ENCODE results near the gene LSG1.

LSG1 gene

GRCh38 chr3:194672876-194673275, 885 bp upstream of the LSG1 start:
- Histone ChIP-seq H3K4me1 (ENCODE audit: control insufficient read depth, low read depth, low read length) (peaks cover 5% of the 10 kb centered on the region), H3K4me3 (ENCODE audit: low read length) (peak overlapping the region; percentile 93), H3K27ac (ENCODE audit: low read length) (no peak overlapping the region), H3K9ac (ENCODE audit: low read length) (peak overlapping the region; percentile 97), H3K36me3 (ENCODE audit: control insufficient read depth, low read depth, low read length) (peaks cover 17% of the 10 kb centered on the region), H3K9me3 (ENCODE audit: control insufficient read depth, low read depth, low read length) (no peaks in the 10 kb centered on the region), H3K27me3 (ENCODE audit: control insufficient read depth, insufficient read depth, low read length) (peaks cover 26% of the 10 kb centered on the region)

- no peaks in the 10 kb centered on the region for H3K9me3 ChIP-seq (ENCODE audit: control insufficient read depth, low read depth, low read length)
- peak overlapping the region; percentile 97 for H3K9ac ChIP-seq (ENCODE audit: low read length)
- H3K4me1 ChIP-seq (ENCODE audit: control insufficient read depth, low read depth, low read length) = peaks cover 5% of the 10 kb centered on the region
- H3K4me3 ChIP-seq (ENCODE audit: low read length) = peak overlapping the region; percentile 93
- H3K36me3 ChIP-seq (ENCODE audit: control insufficient read depth, low read depth, low read length) = peaks cover 20% of the 10 kb centered on the region
- H3K27me3 ChIP-seq (ENCODE audit: control insufficient read depth, insufficient read depth, low read length) = peaks cover 26% of the 10 kb centered on the region
- H3K27ac ChIP-seq (ENCODE audit: low read length) = peak overlapping the region; percentile 99
Observed at GRCh38 chr3:194671511-194671899, 486 bp downstream of the LSG1 start.

- no peak overlapping the region for H3K4me3 ChIP-seq (ENCODE audit: low read length)
- no peak overlapping the region for H3K9ac ChIP-seq (ENCODE audit: low read length)
- H3K27me3 ChIP-seq (ENCODE audit: control insufficient read depth, insufficient read depth, low read length) = no peaks in the 10 kb centered on the region
- no peak overlapping the region for H3K27ac ChIP-seq (ENCODE audit: low read length)
- no peaks in the 10 kb centered on the region for H3K9me3 ChIP-seq (ENCODE audit: control insufficient read depth, low read depth, low read length)
- peaks cover 5% of the 10 kb centered on the region for H3K4me1 ChIP-seq (ENCODE audit: control insufficient read depth, low read depth, low read length)
- H3K36me3 ChIP-seq (ENCODE audit: control insufficient read depth, low read depth, low read length) = peaks cover 41% of the 10 kb centered on the region
Observed at GRCh38 chr3:194667363-194667762, 4.6 kb downstream of the LSG1 start.

GRCh38 chr3:194664857-194665256, 7.1 kb downstream of the LSG1 start:
- Histone ChIP-seq H3K27ac (ENCODE audit: low read length) (no peak overlapping the region), H3K27me3 (ENCODE audit: control insufficient read depth, insufficient read depth, low read length) (no peaks in the 10 kb centered on the region), H3K4me1 (ENCODE audit: control insufficient read depth, low read depth, low read length) (no peaks in the 10 kb centered on the region), H3K36me3 (ENCODE audit: control insufficient read depth, low read depth, low read length) (peaks cover 64% of the 10 kb centered on the region), H3K4me3 (ENCODE audit: low read length) (no peak overlapping the region), H3K9me3 (ENCODE audit: control insufficient read depth, low read depth, low read length) (no peaks in the 10 kb centered on the region), H3K9ac (ENCODE audit: low read length) (no peak overlapping the region)

DNA sequence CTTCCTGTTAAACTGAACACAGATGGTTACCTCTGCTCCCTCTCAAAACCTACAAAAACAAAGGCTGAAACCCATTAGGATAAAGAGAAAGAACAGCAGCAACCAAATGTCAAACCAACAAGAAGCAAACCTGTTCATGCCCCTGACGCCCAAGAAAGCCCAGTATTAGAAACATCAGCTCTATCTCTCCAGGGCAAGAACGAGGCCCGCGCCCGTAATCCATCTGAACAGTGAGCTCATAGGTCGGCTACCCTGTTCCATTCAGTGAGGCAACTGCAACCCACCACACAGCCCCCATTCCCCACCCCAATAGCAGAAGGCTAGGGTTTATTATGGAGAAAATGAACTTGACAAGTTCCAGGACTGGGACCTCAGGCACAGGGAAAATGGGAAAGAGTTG, 10.0 kb downstream of the LSG1 start:
- Histone ChIP-seq H3K9ac (ENCODE audit: low read length) (no peak overlapping the region), H3K27ac (ENCODE audit: low read length) (no peak overlapping the region), H3K27me3 (ENCODE audit: control insufficient read depth, insufficient read depth, low read length) (no peaks in the 10 kb centered on the region), H3K4me3 (ENCODE audit: low read length) (no peak overlapping the region), H3K4me1 (ENCODE audit: control insufficient read depth, low read depth, low read length) (no peaks in the 10 kb centered on the region), H3K36me3 (ENCODE audit: control insufficient read depth, low read depth, low read length) (peaks cover 73% of the 10 kb centered on the region), H3K9me3 (ENCODE audit: control insufficient read depth, low read depth, low read length) (no peaks in the 10 kb centered on the region)

GRCh38 chr3:194661374-194661773, 10.6 kb downstream of the LSG1 start:
- no peak overlapping the region for H3K27ac ChIP-seq (ENCODE audit: low read length)
- H3K36me3 ChIP-seq (ENCODE audit: control insufficient read depth, low read depth, low read length) = peaks cover 68% of the 10 kb centered on the region
- no peak overlapping the region for H3K4me3 ChIP-seq (ENCODE audit: low read length)
- no peaks in the 10 kb centered on the region for H3K27me3 ChIP-seq (ENCODE audit: control insufficient read depth, insufficient read depth, low read length)
- H3K9me3 ChIP-seq (ENCODE audit: control insufficient read depth, low read depth, low read length) = no peaks in the 10 kb centered on the region
- H3K4me1 ChIP-seq (ENCODE audit: control insufficient read depth, low read depth, low read length) = no peaks in the 10 kb centered on the region
- no peak overlapping the region for H3K9ac ChIP-seq (ENCODE audit: low read length)

DNA sequence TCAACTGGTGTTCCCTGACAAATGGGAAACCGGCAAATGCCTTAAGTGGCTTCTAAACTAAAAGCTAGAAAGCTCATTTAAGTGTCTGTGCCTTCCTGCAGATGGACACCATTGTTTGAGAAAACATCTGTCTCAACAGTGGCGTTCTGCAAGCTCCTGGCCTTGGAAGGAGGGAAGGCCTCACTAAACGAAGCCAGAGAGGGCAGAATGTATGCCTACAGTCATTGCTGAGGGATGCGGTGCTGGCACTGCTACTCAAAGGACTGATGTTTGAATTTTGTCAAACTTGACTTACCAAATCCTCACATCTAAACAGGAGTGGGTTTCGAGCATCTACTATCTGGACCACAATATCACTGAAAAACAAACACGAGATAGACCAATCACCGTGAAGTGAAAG, 12.2 kb downstream of the LSG1 start:
- no peak overlapping the region for H3K9ac ChIP-seq (ENCODE audit: low read length)
- H3K4me1 ChIP-seq (ENCODE audit: control insufficient read depth, low read depth, low read length) = no peaks in the 10 kb centered on the region
- H3K36me3 ChIP-seq (ENCODE audit: control insufficient read depth, low read depth, low read length) = peaks cover 58% of the 10 kb centered on the region
- no peak overlapping the region for H3K27ac ChIP-seq (ENCODE audit: low read length)
- H3K4me3 ChIP-seq (ENCODE audit: low read length) = no peak overlapping the region
- H3K27me3 ChIP-seq (ENCODE audit: control insufficient read depth, insufficient read depth, low read length) = no peaks in the 10 kb centered on the region
- H3K9me3 ChIP-seq (ENCODE audit: control insufficient read depth, low read depth, low read length) = no peaks in the 10 kb centered on the region

- no peak overlapping the region for H3K9ac ChIP-seq (ENCODE audit: low read length)
- H3K27me3 ChIP-seq (ENCODE audit: control insufficient read depth, insufficient read depth, low read length) = no peaks in the 10 kb centered on the region
- peaks cover 67% of the 10 kb centered on the region for H3K36me3 ChIP-seq (ENCODE audit: control insufficient read depth, low read depth, low read length)
- H3K4me3 ChIP-seq (ENCODE audit: low read length) = no peak overlapping the region
- no peaks in the 10 kb centered on the region for H3K4me1 ChIP-seq (ENCODE audit: control insufficient read depth, low read depth, low read length)
- no peak overlapping the region for H3K27ac ChIP-seq (ENCODE audit: low read length)
- no peaks in the 10 kb centered on the region for H3K9me3 ChIP-seq (ENCODE audit: control insufficient read depth, low read depth, low read length)
Observed at GRCh38 chr3:194658477-194659242, 13.3 kb downstream of the LSG1 start.

- no peaks in the 10 kb centered on the region for H3K4me1 ChIP-seq (ENCODE audit: control insufficient read depth, low read depth, low read length)
- peaks cover 68% of the 10 kb centered on the region for H3K36me3 ChIP-seq (ENCODE audit: control insufficient read depth, low read depth, low read length)
- H3K27me3 ChIP-seq (ENCODE audit: control insufficient read depth, insufficient read depth, low read length) = no peaks in the 10 kb centered on the region
- H3K9ac ChIP-seq (ENCODE audit: low read length) = no peak overlapping the region
- H3K27ac ChIP-seq (ENCODE audit: low read length) = no peak overlapping the region
- no peak overlapping the region for H3K4me3 ChIP-seq (ENCODE audit: low read length)
- no peaks in the 10 kb centered on the region for H3K9me3 ChIP-seq (ENCODE audit: control insufficient read depth, low read depth, low read length)
Observed at GRCh38 chr3:194657439-194657838, 14.6 kb downstream of the LSG1 start.

GRCh38 chr3:194654443-194654842, 17.5 kb downstream of the LSG1 start:
- H3K9ac ChIP-seq (ENCODE audit: low read length) = no peak overlapping the region
- H3K4me3 ChIP-seq (ENCODE audit: low read length) = no peak overlapping the region
- H3K4me1 ChIP-seq (ENCODE audit: control insufficient read depth, low read depth, low read length) = no peaks in the 10 kb centered on the region
- no peaks in the 10 kb centered on the region for H3K27me3 ChIP-seq (ENCODE audit: control insufficient read depth, insufficient read depth, low read length)
- H3K9me3 ChIP-seq (ENCODE audit: control insufficient read depth, low read depth, low read length) = no peaks in the 10 kb centered on the region
- peaks cover 68% of the 10 kb centered on the region for H3K36me3 ChIP-seq (ENCODE audit: control insufficient read depth, low read depth, low read length)
- H3K27ac ChIP-seq (ENCODE audit: low read length) = no peak overlapping the region

DNA sequence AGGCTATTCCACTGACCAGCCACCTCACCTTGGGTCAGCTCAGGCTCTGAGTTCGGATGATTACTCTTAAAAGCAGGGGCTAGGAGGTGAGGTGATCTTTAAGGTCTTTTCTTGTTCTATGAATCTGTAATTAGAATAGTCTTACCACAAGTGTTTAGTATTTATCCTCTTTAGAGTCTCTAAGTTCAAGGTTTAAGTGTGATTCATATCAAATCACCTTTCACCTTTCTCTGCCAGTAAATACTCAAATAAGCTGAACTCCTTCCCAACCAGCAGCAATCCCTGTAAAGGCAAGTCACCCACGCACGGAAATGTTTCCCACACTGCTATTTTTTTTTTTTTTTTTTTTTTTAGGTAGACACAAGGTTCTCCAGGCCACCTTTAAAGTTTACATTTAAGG, 24.2 kb downstream of the LSG1 start:
- no peak overlapping the region for H3K4me3 ChIP-seq (ENCODE audit: low read length)
- H3K9ac ChIP-seq (ENCODE audit: low read length) = no peak overlapping the region
- no peaks in the 10 kb centered on the region for H3K4me1 ChIP-seq (ENCODE audit: control insufficient read depth, low read depth, low read length)
- H3K27me3 ChIP-seq (ENCODE audit: control insufficient read depth, insufficient read depth, low read length) = no peaks in the 10 kb centered on the region
- peaks cover 76% of the 10 kb centered on the region for H3K36me3 ChIP-seq (ENCODE audit: control insufficient read depth, low read depth, low read length)
- no peaks in the 10 kb centered on the region for H3K9me3 ChIP-seq (ENCODE audit: control insufficient read depth, low read depth, low read length)
- H3K27ac ChIP-seq (ENCODE audit: low read length) = no peak overlapping the region

DNA sequence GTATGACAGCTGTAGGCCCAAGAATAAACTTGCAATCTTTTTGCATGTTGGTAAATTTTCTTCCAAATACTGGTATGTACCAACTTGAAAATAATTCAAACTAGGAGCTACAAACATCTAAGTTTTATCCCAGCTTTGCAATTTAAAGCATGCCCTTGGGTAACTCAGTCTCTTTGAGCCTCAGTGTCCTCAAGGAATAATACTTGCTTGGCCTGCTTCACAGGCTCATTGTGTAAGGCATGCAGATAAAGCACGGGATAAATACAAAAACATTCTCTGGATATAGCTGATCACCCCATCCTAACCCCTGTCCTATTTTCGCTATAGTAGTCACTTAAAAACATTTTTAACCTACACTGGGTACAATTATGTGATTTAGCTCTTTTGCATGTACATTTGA, 29.2 kb downstream of the LSG1 start:
- H3K9ac ChIP-seq (ENCODE audit: low read length) = no peak overlapping the region
- no peak overlapping the region for H3K4me3 ChIP-seq (ENCODE audit: low read length)
- H3K9me3 ChIP-seq (ENCODE audit: control insufficient read depth, low read depth, low read length) = no peaks in the 10 kb centered on the region
- peaks cover 56% of the 10 kb centered on the region for H3K36me3 ChIP-seq (ENCODE audit: control insufficient read depth, low read depth, low read length)
- no peaks in the 10 kb centered on the region for H3K27me3 ChIP-seq (ENCODE audit: control insufficient read depth, insufficient read depth, low read length)
- no peak overlapping the region for H3K27ac ChIP-seq (ENCODE audit: low read length)
- H3K4me1 ChIP-seq (ENCODE audit: control insufficient read depth, low read depth, low read length) = no peaks in the 10 kb centered on the region

Data from iPS-18a (cell line).